Mesenchymal stem cell (in vitro differentiated cells and primary cell): Measurements from ENCODE around the gene PARD3B.

ENCODE experiments used
- DNase-seq: peaks from one replicate; pipeline ENCODE4 v3.0.0-alpha.2; 2013
- H2AFZ ChIP-seq: one replicate; pipeline ENCODE4 v1.6.1; 2013; ENCODE audit warnings: low read depth, mild to moderate bottlenecking, control low read depth, inconsistent platforms, low read length, moderate library complexity
- H2AK5ac ChIP-seq: 2 replicates; pipeline ENCODE4 v1.6.1; 2013; ENCODE audit warnings: low read length, moderate library complexity, mild to moderate bottlenecking, inconsistent platforms; ENCODE audit not compliant: severe bottlenecking
- H2BK120ac ChIP-seq: one replicate; pipeline ENCODE4 v1.6.1; 2013; ENCODE audit warnings: low read depth, mild to moderate bottlenecking, inconsistent platforms, low read length, moderate library complexity
- H2BK12ac ChIP-seq, 2 experiments: one replicate each; pipeline ENCODE4 v1.6.1; 2013; ENCODE audit warnings: inconsistent platforms in 2 of 2, low read length in 2 of 2, mild to moderate bottlenecking in 2 of 2, moderate library complexity in 2 of 2, control low read depth in 1 of 2
- H2BK15ac ChIP-seq: one replicate; pipeline ENCODE4 v1.6.1; 2013; ENCODE audit warnings: mild to moderate bottlenecking, low read depth, inconsistent platforms; ENCODE audit not compliant: poor library complexity, severe bottlenecking
- H2BK5ac ChIP-seq: 2 replicates; pipeline ENCODE4 v1.6.1; 2013; ENCODE audit warnings: low read depth, mild to moderate bottlenecking, low read length, control low read depth, inconsistent platforms; ENCODE audit not compliant: poor library complexity, severe bottlenecking
- H3K14ac ChIP-seq, 2 experiments: one replicate each; pipeline ENCODE4 v1.6.1; 2013; ENCODE audit warnings: inconsistent platforms in 2 of 2, low read length in 2 of 2, control low read depth in 1 of 2, mild to moderate bottlenecking in 1 of 2, moderate library complexity in 1 of 2
- H3K18ac ChIP-seq, 2 experiments: one replicate each; pipeline ENCODE4 v1.6.1; 2013; ENCODE audit warnings: inconsistent platforms in 2 of 2, low read length in 2 of 2, control low read depth in 1 of 2, low read depth in 1 of 2, mild to moderate bottlenecking in 1 of 2
- H3K23ac ChIP-seq, 2 experiments: one replicate each; pipeline ENCODE4 v1.6.1; 2013; ENCODE audit warnings: inconsistent platforms in 2 of 2, low read length in 2 of 2, mild to moderate bottlenecking in 2 of 2, moderate library complexity in 2 of 2, control low read depth in 1 of 2
- H3K27ac ChIP-seq: 2 replicates; pipeline ENCODE4 v1.5.1; 2013; ENCODE audit warnings: mild to moderate bottlenecking, moderate library complexity, low read length, control low read depth, inconsistent platforms; ENCODE audit not compliant: poor library complexity, severe bottlenecking
- H3K27me3 ChIP-seq, 2 experiments: 2 replicates each; pipeline versions ENCODE4 v1.6.1 to v1.7.0; 2013; ENCODE audit warnings: low read length in 2 of 2, mild to moderate bottlenecking in 2 of 2, moderate library complexity in 2 of 2, control low read depth in 1 of 2, inconsistent platforms in 1 of 2; ENCODE audit not compliant: control insufficient read depth in 1 of 2, insufficient read depth in 1 of 2
- H3K36me3 ChIP-seq, 2 experiments: 2 replicates each; pipeline versions ENCODE4 v1.6.1 to v1.7.0; 2013; ENCODE audit warnings: low read length in 2 of 2, control low read depth in 1 of 2, inconsistent platforms in 1 of 2, low read depth in 1 of 2, mild to moderate bottlenecking in 1 of 2; ENCODE audit not compliant: insufficient read depth in 2 of 2, control insufficient read depth in 1 of 2
- H3K4ac ChIP-seq, 2 experiments: one replicate each; pipeline ENCODE4 v1.6.1; 2013; ENCODE audit warnings: inconsistent platforms in 2 of 2, low read length in 2 of 2, mild to moderate bottlenecking in 2 of 2, moderate library complexity in 2 of 2, control low read depth in 1 of 2, low read depth in 1 of 2
- H3K4me1 ChIP-seq: 2 replicates; pipeline ENCODE4 v1.6.1; 2013; ENCODE audit warnings: low read depth, low read length, control low read depth; ENCODE audit not compliant: control insufficient read depth, insufficient read depth
- H3K4me2 ChIP-seq: 2 replicates; pipeline ENCODE4 v1.6.1; 2013; ENCODE audit warnings: low read length, mild to moderate bottlenecking, inconsistent platforms; ENCODE audit not compliant: poor library complexity, severe bottlenecking
- H3K4me3 ChIP-seq, 2 experiments: 2 replicates each; pipeline versions ENCODE4 v1.5.1 to v1.7.0; 2013; ENCODE audit warnings: low read length in 2 of 2, mild to moderate bottlenecking in 2 of 2, control low read depth in 1 of 2, low read depth in 1 of 2; ENCODE audit not compliant: insufficient read depth in 1 of 2
- H3K79me1 ChIP-seq: replicated peaks from 2 replicates; pipeline ENCODE4 v1.6.1; 2013; ENCODE audit warnings: mild to moderate bottlenecking, control low read depth, low read length, inconsistent platforms; ENCODE audit not compliant: poor library complexity, severe bottlenecking
- H3K9ac ChIP-seq: 2 replicates; pipeline ENCODE4 v1.7.0; 2013; ENCODE audit warnings: mild to moderate bottlenecking, low read length, moderate library complexity
- H3K9me3 ChIP-seq: 2 replicates; pipeline ENCODE4 v1.7.0; 2013; ENCODE audit warnings: mild to moderate bottlenecking, low read length; ENCODE audit not compliant: control insufficient read depth
- H4K8ac ChIP-seq: one replicate; pipeline ENCODE4 v1.6.1; 2013; ENCODE audit warnings: inconsistent platforms, mild to moderate bottlenecking, low read length, moderate library complexity
- H4K91ac ChIP-seq: one replicate; pipeline ENCODE4 v1.6.1; 2013; ENCODE audit warnings: mild to moderate bottlenecking, low read length, inconsistent platforms
- WGBS: methylation state at CpG from one replicate; pipeline ENCODE4 v1.1.7; 2013; ENCODE audit warnings: mixed read lengths; 5-methylcytosine and 5-hydroxymethylcytosine counted together

PARD3B gene

GRCh38 chr2:205405752-205406151 is 860.5 kb downstream of the PARD3B start:
- Histone ChIP-seq H3K79me1 (no peaks in the 10 kb centered on the region), H3K9ac (no peak overlapping the region), H2BK15ac (no peak overlapping the region), H2BK120ac (no peak overlapping the region), H3K23ac (no peak overlapping the region), H3K14ac (no peak overlapping the region), H3K36me3 (no peaks in the 10 kb centered on the region), H3K4me2 (no peak overlapping the region), H2AFZ (no peak overlapping the region), H3K4me3 (no peak overlapping the region), H3K4ac (no peak overlapping the region), H3K9me3 (no peaks in the 10 kb centered on the region), H3K18ac (no peak overlapping the region), H4K8ac (no peak overlapping the region), H3K27ac (no peak overlapping the region), H2AK5ac (no peak overlapping the region), H2BK5ac (no peak overlapping the region), H4K91ac (no peak overlapping the region), H3K27me3 (no peaks in the 10 kb centered on the region), H3K4me1 (no peaks in the 10 kb centered on the region), H2BK12ac (no peak overlapping the region)
- DNase-seq: peak; percentile 26
- 75% methylated on average over 2 of the region's 3 CpGs for WGBS

- no peak overlapping the region for H2BK12ac ChIP-seq
- no peak overlapping the region for H2BK120ac ChIP-seq
- H2AFZ ChIP-seq: no peak overlapping the region
- H3K4me3 ChIP-seq: peak overlapping the region in 1 of 2 experiments; percentile 0
- H3K4ac ChIP-seq: no peak overlapping the region
- H2BK5ac ChIP-seq: no peak overlapping the region
- no peaks in the 10 kb centered on the region for H3K36me3 ChIP-seq
- DNase-seq: no peak
- 95% methylated on average over 2 of the region's 3 CpGs for WGBS
- H3K27me3 ChIP-seq: no peaks in the 10 kb centered on the region
- no peak overlapping the region for H4K91ac ChIP-seq
- H3K79me1 ChIP-seq: no peaks in the 10 kb centered on the region
- H3K18ac ChIP-seq: no peak overlapping the region
- peak overlapping the region; percentile 53 for H3K9ac ChIP-seq
- H2AK5ac ChIP-seq: no peak overlapping the region
- H3K14ac ChIP-seq: no peak overlapping the region
- no peak overlapping the region for H3K23ac ChIP-seq
- no peaks in the 10 kb centered on the region for H3K4me1 ChIP-seq
- no peak overlapping the region for H2BK15ac ChIP-seq
- no peak overlapping the region for H3K4me2 ChIP-seq
- no peak overlapping the region for H4K8ac ChIP-seq
- H3K27ac ChIP-seq: no peak overlapping the region
- H3K9me3 ChIP-seq: no peaks in the 10 kb centered on the region
Observed at GRCh38 chr2:205407984-205408383, 862.7 kb downstream of the PARD3B start.

GRCh38 chr2:205408696-205409095 is 863.4 kb downstream of the PARD3B start:
- Histone ChIP-seq H3K4me3 (no peak overlapping the region), H3K27ac (no peak overlapping the region), H3K4me1 (no peaks in the 10 kb centered on the region), H4K91ac (no peak overlapping the region), H3K9ac (peak overlapping the region; percentile 53), H3K4me2 (no peak overlapping the region), H3K36me3 (no peaks in the 10 kb centered on the region), H2BK120ac (no peak overlapping the region), H2BK5ac (no peak overlapping the region), H2BK15ac (no peak overlapping the region), H3K79me1 (no peaks in the 10 kb centered on the region), H3K18ac (no peak overlapping the region), H2BK12ac (no peak overlapping the region), H3K4ac (no peak overlapping the region), H3K23ac (no peak overlapping the region), H2AFZ (no peak overlapping the region), H4K8ac (no peak overlapping the region), H2AK5ac (no peak overlapping the region), H3K14ac (no peak overlapping the region), H3K9me3 (no peaks in the 10 kb centered on the region), H3K27me3 (no peaks in the 10 kb centered on the region)
- no peak for DNase-seq

GRCh38 chr2:205409411-205409810 is 864.1 kb downstream of the PARD3B start:
- H3K14ac ChIP-seq: no peak overlapping the region
- H4K91ac ChIP-seq: no peak overlapping the region
- no peak overlapping the region for H3K27ac ChIP-seq
- H2AK5ac ChIP-seq: no peak overlapping the region
- no peak overlapping the region for H2AFZ ChIP-seq
- no peak overlapping the region for H2BK5ac ChIP-seq
- no peak overlapping the region for H3K4me3 ChIP-seq
- H3K4ac ChIP-seq: no peak overlapping the region
- H3K18ac ChIP-seq: no peak overlapping the region
- H4K8ac ChIP-seq: no peak overlapping the region
- H2BK15ac ChIP-seq: no peak overlapping the region
- H3K79me1 ChIP-seq: no peaks in the 10 kb centered on the region
- no peak overlapping the region for H2BK120ac ChIP-seq
- DNase-seq: no peak
- no peaks in the 10 kb centered on the region for H3K36me3 ChIP-seq
- H3K4me1 ChIP-seq: no peaks in the 10 kb centered on the region
- H3K4me2 ChIP-seq: no peak overlapping the region
- 94% methylated on average over 2 of the region's 3 CpGs for WGBS
- no peak overlapping the region for H3K9ac ChIP-seq
- H3K9me3 ChIP-seq: no peaks in the 10 kb centered on the region
- H3K23ac ChIP-seq: no peak overlapping the region
- no peaks in the 10 kb centered on the region for H3K27me3 ChIP-seq
- no peak overlapping the region for H2BK12ac ChIP-seq
